Measurements from ENCODE around the gene C12orf60. TPM values are rescaled to one million over a fixed set of nuclear protein-coding genes. Genes with fewer than 3 reads are reported as not detected.
A peak's percentile ranks its signal among the peaks of the same experiment; 100 is the strongest.

Gene C12orf60
- total RNA-seq, 2 donors from 2014 or later = 2.5 to 3.3 TPM

- no peak overlapping the region for H3K27ac ChIP-seq (ENCODE audit: low read depth, low read length)
- no peaks in the 10 kb centered on the region for H3K9me3 ChIP-seq (ENCODE audit: control insufficient read depth, low read length)
- no peaks in the 10 kb centered on the region for H3K27me3 ChIP-seq (ENCODE audit: control insufficient read depth, insufficient read depth, low read length, poor library complexity, severe bottlenecking)
- H3K36me3 ChIP-seq (ENCODE audit: control insufficient read depth, insufficient read depth, low read length) = peaks cover 94% of the 10 kb centered on the region
- TF ChIP-seq CTCF (conservative IDR thresholded peaks at IDR 0.05) = no peak
- 93 to 100% methylated on average over 3 to 4 of the region's 4 CpGs for WGBS, 2 experiments (ENCODE audit: insufficient coverage in 1 of 2, insufficient read length in 1 of 2)
- H3K4me3 ChIP-seq (ENCODE audit: low read length) = no peak overlapping the region
- Mint-ChIP-seq H3K27me3 (ENCODE audit: insufficient read depth) (no peaks in the 10 kb centered on the region), H3K36me3 (ENCODE audit: low read depth) (peaks cover 86% of the 10 kb centered on the region), H3K4me1 (no peaks in the 10 kb centered on the region), H3K4me3 (no peak overlapping the region), H3K27ac (no peak overlapping the region), H3K9me3 (no peaks in the 10 kb centered on the region)
- no peak overlapping the region for H3K9ac ChIP-seq (ENCODE audit: extremely low read depth, low read length, poor library complexity, severe bottlenecking)
- DNase-seq = no peak
- H3K4me1 ChIP-seq (ENCODE audit: control insufficient read depth, insufficient read depth, low read length) = peaks cover 2% of the 10 kb centered on the region
These were observed 8.4 kb upstream of the C12orf60 start for GRCh38 chr12:14795028-14795448.

- H3K4me3 ChIP-seq (ENCODE audit: low read length) = peak overlapping the region; percentile 96
- Mint-ChIP-seq H3K27me3 (ENCODE audit: insufficient read depth) (no peaks in the 10 kb centered on the region), H3K27ac (no peak overlapping the region), H3K36me3 (ENCODE audit: low read depth) (peaks cover 25% of the 10 kb centered on the region), H3K4me3 (no peak overlapping the region), H3K9me3 (no peaks in the 10 kb centered on the region), H3K4me1 (peaks cover 10% of the 10 kb centered on the region)
- WGBS, 2 experiments (ENCODE audit: insufficient coverage in 1 of 2, insufficient read length in 1 of 2) = 83 to 90% methylated on average over 3 to 4 of the region's 4 CpGs
- peaks cover 2% of the 10 kb centered on the region for H3K4me1 ChIP-seq (ENCODE audit: control insufficient read depth, insufficient read depth, low read length)
- no peaks in the 10 kb centered on the region for H3K27me3 ChIP-seq (ENCODE audit: control insufficient read depth, insufficient read depth, low read length, poor library complexity, severe bottlenecking)
- peak overlapping the region; percentile 97 for H3K9ac ChIP-seq (ENCODE audit: extremely low read depth, low read length, poor library complexity, severe bottlenecking)
- DNase-seq = no peak
- H3K36me3 ChIP-seq (ENCODE audit: control insufficient read depth, insufficient read depth, low read length) = peaks cover 25% of the 10 kb centered on the region
- no peak overlapping the region for H3K27ac ChIP-seq (ENCODE audit: low read depth, low read length)
- no peak for TF ChIP-seq CTCF (conservative IDR thresholded peaks at IDR 0.05)
- no peaks in the 10 kb centered on the region for H3K9me3 ChIP-seq (ENCODE audit: control insufficient read depth, low read length)
These were observed 1.2 kb upstream of the C12orf60 start for GRCh38 chr12:14802247-14802646.

DNA sequence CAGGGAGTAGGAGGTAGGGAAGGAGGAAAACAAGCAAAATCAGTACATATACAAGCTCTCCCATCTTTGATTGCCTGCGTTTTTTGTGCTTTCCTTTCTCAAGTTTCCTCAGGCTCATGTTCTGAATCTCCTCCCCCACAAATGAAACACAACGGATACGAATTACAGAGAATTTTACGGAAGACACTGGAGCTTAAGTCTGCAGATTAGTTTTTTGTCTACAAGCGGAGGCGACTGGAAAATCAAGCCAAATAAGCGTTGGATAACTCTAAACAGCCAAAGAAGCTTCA is 804 bp upstream of the C12orf60 start:
- Histone ChIP-seq H3K4me3 (ENCODE audit: low read length) (peak overlapping the region; percentile 96), H3K9ac (ENCODE audit: extremely low read depth, low read length, poor library complexity, severe bottlenecking) (peak overlapping the region; percentile 97), H3K27me3 (ENCODE audit: control insufficient read depth, insufficient read depth, low read length, poor library complexity, severe bottlenecking) (no peaks in the 10 kb centered on the region), H3K36me3 (ENCODE audit: control insufficient read depth, insufficient read depth, low read length) (peaks cover 20% of the 10 kb centered on the region), H3K9me3 (ENCODE audit: control insufficient read depth, low read length) (no peaks in the 10 kb centered on the region), H3K4me1 (ENCODE audit: control insufficient read depth, insufficient read depth, low read length) (peaks cover 2% of the 10 kb centered on the region), H3K27ac (ENCODE audit: low read depth, low read length) (peak overlapping the region; percentile 87)
- Mint-ChIP-seq H3K9me3 (no peaks in the 10 kb centered on the region), H3K27me3 (ENCODE audit: insufficient read depth) (no peaks in the 10 kb centered on the region), H3K4me1 (peaks cover 10% of the 10 kb centered on the region), H3K36me3 (ENCODE audit: low read depth) (peaks cover 21% of the 10 kb centered on the region), H3K4me3 (no peak overlapping the region), H3K27ac (no peak overlapping the region)
- whole genome bisulfite sequencing, 2 experiments (ENCODE audit: insufficient coverage in 1 of 2, insufficient read length in 1 of 2) = 0% methylated on average over 4 to 7 of the region's 7 CpGs
- DNase-seq = no peak
- TF ChIP-seq CTCF (conservative IDR thresholded peaks at IDR 0.05) = no peak
